COLO668 (cell line): ENCODE measurements around the gene POLDIP3.
A peak's percentile ranks its signal among the peaks of the same experiment; 100 is the strongest.

Source experiments
- DNase-seq: peaks from one replicate; lab custom pipeline; 2025; ENCODE audit not compliant: unreplicated experiment; lab: John Stamatoyannopoulos, UW

Gene POLDIP3

DNA sequence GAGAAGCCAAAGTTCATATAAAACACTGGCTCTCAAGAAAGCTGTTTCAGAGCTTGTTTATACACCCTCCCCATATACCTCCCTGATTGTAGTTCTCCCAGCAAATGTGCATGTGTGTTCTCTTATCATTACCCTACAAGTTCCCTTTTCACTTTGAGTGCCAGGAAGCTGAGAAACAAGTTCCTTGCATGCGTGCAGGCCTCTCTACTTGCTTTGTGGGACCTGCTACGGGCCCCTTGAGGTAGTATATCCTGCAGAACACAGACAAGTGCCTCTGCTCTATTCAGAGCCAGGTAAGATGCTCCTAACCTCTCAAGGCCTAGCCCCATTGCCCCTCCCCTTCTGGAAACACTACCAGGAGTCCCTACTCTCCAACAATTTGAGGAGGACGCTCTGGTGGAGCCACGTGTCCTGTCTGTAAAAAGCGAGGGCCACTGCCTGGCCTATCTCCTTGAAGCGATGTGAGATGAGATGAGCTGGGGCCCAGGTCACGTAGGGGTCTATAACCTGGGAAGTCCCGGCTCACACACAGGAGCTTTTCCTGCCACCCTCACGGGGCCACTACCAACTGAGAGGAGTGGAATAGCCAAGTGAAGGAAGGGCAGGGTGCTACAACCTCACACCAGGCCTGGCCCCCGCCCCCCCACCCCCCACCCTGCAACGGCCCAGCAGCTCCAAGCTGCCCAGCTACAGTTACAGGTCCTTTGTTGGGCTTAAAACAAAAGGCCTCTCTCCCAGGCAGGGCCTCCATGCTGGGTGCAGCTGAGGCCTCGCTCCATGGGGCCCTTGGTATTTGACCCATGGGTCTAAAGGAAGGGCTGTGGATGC, 28.3 kb upstream of the POLDIP3 start:
- no peak for DNase-seq

GRCh38 chr22:42641801-42642413, 27.2 kb upstream of the POLDIP3 start:
- no peak for DNase-seq

- no peak for DNase-seq
Measured at GRCh38 chr22:42639541-42640241, 25.0 kb upstream of the POLDIP3 start.

- DNase-seq: no peak
Measured at GRCh38 chr22:42637555-42637954, 22.9 kb upstream of the POLDIP3 start.

DNA sequence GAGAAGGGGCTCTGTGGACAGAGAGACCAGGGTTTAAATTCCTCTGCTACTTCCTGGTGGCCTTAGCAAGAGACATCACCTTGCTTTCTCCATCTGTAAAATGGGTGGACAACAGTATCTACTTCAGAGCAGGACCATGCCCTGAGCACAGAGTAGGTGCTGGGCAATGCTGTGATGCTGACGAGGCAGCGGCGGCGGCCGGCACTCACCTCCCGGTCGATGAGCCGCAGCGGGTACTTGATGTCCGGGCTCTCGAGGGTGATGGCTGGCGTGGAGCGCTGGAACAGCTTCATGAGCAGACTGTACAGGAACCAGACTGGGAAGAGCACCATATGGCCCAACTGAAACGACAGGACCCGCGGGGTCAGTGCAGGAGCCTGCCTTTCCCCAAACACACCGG, 21.8 kb upstream of the POLDIP3 start:
- no peak for DNase-seq

GRCh38 chr22:42635531-42635930, 20.8 kb upstream of the POLDIP3 start:
- no peak for DNase-seq

DNA sequence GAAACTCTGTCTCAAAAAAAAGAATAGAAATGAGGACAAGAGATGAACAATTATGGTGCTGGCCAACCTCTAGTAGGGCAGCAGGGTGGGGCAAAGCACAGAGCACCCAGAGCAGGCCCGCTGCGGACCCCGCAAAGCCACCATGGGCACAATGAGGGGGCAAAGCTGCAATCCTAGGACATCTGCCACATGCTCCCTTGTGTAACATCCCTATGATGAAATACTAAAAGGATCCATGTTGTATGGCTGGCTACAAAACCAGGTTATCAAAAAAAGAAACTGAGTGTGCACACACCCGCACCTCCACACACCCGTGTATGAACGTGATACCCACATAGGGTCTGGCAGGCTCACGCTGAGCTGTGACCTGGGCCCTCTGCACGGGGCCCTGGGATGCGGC, 18.3 kb upstream of the POLDIP3 start:
- no peak for DNase-seq

GRCh38 chr22:42632096-42632495, 17.4 kb upstream of the POLDIP3 start:
- DNase-seq: no peak

DNA sequence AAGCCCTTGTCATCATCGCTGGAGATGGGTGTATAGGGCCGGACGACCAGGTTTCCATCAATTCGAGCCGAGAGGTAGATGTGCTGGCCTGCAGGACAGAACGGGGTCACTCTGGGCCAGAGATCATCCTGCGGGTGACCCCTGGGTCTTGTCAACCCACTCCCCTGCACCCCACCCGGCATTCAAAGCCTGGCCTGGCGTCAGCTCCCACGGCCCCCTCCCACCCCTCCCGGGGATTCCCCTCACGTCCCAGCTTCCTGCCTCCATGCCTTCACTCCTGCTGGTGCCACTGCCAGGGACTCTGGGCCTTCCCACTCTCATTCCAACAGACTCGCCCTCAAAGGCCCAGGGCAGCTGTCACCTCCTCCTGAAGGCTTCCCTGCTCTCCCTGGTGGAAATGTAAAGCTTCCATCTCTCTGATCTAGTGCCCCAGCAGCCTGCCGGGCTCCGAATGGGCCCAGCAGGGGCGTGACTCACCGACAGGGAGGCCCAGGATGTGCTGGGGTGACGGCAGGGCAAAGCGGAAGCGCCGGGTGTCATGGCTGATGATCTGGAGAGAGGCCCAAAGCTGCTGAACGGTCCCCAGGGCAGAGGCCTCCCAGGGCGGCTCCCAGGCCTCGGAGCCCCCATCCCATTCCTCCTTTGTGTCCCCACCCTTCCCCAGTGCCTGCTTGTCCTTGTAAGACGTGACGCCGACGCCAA, 16.4 kb upstream of the POLDIP3 start:
- DNase-seq: no peak

DNA sequence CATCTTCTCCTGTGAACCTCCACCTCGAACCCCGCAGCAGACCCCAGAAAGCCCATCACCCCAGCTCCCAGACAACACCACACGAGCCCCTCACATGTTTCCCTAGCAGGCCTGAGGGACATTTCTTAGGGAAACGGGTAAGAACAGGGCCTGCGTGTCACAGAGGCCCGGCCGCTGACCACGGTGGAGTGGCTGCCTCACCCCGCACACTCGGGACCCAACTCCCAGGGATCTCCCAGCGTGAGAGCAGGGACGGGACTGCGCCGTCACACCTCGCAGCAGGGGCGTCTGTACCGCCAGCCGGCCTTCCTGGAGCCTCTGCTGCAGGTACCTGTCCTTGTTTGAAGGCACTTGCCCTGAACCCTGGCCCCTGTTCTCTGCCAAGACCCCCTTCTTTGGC, 15.5 kb upstream of the POLDIP3 start:
- no peak for DNase-seq

GRCh38 chr22:42627981-42628380, 13.3 kb upstream of the POLDIP3 start:
- DNase-seq: no peak

GRCh38 chr22:42626951-42627625, 12.4 kb upstream of the POLDIP3 start:
- DNase-seq: no peak

GRCh38 chr22:42626431-42626830, 11.7 kb upstream of the POLDIP3 start:
- no peak for DNase-seq

- DNase-seq: no peak
Measured at GRCh38 chr22:42625416-42625815, 10.7 kb upstream of the POLDIP3 start.

DNA sequence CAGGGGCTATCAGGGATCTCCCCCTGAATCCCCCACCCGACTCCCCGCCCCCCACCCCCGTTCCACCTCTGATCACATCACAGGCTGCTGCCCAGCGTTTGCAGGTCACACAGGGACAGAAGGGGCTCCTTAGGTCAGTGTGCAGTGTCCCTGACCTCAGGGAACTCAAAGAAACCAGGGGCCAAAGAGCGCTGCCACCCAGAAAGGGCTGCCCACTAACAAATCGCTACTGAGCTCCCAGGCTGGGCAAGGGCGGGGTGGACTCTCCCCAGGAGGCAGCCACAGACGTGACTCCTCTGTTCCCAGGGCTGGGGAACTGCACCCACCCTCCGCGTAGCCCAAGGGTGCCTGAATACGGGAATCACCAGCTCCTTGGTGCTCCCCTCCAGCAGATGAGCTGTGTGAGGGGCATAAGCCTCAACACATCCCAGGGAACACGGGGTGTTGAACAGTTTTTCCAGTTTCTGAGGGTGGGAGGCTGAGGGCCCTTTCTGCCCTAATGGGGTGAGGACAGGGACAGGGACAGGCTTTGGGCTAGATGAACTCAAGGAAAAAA, 9.9 kb upstream of the POLDIP3 start:
- no peak for DNase-seq

DNA sequence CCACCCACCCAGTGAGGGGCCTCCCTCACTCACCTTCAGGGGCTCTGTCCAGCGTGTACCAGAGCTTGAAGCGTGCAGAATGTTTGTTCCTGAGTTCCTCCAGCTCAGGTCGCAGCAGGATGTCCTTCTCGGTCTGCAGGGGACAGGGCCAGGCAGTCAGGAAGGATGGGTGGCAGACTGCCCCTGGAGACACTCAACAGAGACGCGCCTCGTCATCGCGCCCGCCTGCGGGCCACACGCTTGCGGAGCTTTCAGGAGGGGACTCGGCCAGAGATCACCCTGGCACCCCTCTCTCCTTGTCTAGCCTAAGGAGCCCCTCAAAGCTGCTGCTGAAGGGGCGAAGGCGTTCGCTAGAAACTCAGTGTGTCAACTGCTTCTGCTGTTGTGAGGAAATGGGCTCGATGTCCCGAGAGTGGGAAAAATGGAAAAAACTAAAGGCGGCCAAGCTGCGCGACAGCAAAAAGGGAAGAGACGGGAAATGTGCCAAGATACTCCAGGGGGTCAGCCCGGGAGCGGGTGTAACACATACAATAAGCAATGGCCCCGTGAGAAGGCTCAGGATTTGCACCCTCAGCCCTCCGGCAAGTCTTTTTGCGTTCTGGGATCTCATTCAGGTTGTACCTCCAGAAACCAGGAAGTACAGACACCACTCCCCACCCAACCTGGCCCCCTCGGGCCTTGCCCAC, 9.2 kb upstream of the POLDIP3 start:
- DNase-seq: no peak

DNA sequence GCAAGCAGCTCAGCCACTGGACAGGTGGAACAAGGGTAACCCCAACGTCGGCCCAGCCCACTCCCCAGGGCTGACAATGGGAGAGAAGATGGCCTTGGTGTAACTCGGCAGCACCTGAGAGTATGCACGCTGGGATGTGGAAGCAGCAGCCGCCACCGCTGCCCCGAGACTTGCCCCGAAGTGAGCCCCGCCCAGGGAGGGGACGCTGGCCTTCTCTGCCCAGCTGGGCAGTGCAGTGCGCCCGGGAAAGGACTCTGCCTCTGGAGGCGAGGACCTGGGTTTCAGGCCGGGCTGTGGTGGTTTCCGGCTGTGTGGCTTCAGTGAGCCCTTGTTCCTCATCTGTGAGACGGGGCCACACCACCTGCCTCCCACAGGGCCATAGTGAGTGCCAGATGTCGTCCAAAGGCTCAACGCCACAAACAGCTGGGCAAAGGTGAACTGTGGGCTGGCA, 8.6 kb upstream of the POLDIP3 start:
- DNase-seq: no peak

DNA sequence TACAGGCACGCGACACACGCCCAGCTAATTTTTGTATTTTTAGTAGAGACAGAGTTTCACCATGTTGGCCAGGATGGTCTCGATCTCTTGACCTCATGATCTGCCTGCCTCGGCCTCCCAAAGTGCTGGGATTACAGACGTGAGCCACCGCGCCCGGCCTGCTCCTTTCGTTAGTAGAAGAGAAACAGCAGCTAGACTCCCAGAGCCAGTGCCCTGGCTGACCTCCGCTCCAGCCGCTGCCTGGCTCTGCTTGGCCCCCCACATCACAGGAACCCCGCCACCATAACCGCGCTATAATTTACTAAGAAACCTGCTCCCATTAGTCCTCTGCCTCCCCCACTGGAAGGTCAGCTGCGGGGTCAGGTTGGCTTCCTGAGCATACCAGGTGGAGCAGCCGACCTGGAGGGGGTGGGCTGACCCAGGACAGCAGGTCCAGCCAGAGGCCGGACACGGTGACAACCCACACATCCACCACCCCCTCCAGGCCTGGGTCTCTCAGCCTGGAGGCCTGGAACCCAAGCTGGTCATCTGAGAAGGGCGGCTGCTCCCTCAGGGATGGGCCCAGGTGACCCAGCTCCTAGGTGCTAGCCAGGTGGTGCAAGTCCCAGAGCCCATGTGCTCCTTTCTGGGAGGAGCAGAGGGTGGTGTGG, 7.5 kb upstream of the POLDIP3 start:
- DNase-seq: no peak

GRCh38 chr22:42621505-42622002, 6.9 kb upstream of the POLDIP3 start:
- peak; percentile 74 for DNase-seq
